IPS-NIHi11 (cell line): ENCODE measurements around the gene SCML1.
"Not testable (repeated sequence)": the region's sequence is repeated elsewhere in the genome, so short reads cannot be mapped to it uniquely, and the experiment has no call there.

Experiments used
- DNase-seq: peaks from one replicate; pipeline ENCODE4 v3.0.0; 2012; ENCODE audit warnings: mixed read lengths, low spot score

SCML1 gene

DNA sequence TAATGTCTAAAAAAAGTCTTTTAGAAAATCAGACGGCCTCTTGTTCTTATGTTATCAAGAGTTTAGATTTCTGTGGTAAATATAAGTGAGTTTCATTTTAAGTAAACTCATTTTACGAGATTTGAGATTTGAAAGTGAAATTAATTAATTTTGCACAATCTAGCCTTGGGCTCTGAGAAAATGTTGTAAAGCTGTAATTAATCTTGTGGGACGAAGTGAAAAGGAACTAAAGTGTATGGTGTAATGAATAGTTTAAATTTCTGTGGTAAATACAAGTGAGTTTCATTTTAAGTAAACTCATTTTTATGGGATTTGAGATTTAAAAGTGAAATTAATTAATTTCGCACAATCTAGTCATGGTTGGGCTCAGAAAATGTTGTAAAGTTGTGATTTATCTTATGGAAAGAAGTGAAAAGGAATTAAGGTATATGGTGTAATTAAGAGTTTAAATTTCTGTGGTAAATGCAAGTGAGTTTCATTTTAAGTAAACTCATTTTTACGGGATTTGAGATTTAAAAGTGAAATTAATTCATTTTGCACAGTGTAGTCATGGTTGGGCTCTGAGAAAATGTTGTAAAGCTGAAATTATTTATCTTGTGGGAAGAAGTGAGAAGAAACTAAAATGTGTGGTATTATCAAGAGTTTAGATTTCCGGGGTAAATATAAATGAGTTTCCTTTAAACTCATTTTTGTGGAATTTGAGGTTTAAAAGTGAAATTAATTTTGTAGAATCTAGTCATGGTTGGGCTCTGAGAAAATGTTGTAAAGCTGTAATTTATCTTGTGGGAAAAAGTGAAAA lies 1.6 kb downstream of the SCML1 start:
- no peak for DNase-seq

DNA sequence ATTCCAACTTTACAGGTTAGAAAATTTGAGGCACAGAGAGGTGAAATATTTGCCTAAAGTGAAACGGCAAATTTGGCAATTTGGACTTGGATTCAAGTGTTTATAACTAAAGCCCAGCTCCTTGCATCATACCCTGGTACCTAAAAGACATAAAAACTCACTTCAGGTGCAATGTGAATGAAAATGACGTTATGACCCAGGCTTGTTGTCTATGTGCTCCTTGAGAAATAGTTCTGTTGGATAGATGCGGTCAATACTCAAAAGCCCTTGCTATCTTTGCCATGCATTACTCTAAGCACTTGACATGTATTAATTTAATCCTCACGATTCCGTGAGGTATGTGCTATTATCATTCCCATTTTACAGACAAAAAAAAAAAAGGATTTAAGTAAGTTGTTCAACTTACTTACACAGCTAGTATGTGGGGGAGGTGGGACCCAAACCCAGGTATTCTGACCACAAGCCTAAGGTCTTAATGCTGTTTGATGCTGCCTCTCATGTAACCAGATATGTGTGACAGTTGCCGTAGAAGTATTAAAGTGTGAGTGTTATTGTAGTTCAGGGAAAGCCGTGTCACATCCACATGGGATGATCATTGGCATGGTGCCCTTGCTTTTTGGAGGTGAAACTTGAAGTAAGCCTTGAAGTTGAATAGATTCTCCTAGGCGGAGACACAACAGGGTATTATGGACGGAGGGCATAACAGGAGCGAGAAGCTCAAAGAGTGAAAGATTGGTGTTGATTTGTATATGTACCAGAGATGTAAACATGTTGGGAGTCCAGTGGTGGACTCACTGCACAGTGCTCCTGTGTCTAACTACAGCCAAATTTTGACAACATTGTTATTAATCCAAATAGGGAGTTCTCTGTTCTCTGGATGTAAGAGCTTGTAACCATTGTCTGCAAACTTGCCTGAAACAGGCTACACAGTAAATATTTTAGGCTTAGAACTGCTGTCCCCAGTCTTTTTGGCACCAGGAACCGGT lies 3.1 kb downstream of the SCML1 start:
- DNase-seq = no peak

- no peak for DNase-seq
These were observed 3.8 kb downstream of the SCML1 start for GRCh38 chrX:17741123-17741511.

GRCh38 chrX:17743913-17744312 lies 6.6 kb downstream of the SCML1 start:
- DNase-seq = no peak

GRCh38 chrX:17744896-17745523 lies 7.7 kb downstream of the SCML1 start:
- DNase-seq = no peak

DNA sequence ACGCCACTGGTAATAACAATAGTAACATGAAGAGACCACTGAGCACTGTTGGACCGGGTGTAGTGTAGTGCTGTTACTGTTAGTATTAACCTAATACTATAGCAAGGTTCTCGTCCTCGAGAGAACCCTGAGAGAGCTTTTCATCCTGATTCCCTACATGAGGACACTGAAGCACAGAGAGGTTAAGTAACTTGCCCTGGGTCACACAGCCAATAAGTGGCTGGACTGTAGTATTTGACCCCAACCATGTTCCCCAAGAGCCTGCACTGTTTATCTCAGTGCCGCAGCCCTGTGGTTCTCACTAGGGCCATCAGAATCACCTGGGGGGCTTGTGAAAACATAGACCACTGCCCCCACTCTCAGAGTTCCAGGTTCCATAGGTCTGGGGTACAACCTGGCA lies 10.4 kb downstream of the SCML1 start:
- no peak for DNase-seq

DNA sequence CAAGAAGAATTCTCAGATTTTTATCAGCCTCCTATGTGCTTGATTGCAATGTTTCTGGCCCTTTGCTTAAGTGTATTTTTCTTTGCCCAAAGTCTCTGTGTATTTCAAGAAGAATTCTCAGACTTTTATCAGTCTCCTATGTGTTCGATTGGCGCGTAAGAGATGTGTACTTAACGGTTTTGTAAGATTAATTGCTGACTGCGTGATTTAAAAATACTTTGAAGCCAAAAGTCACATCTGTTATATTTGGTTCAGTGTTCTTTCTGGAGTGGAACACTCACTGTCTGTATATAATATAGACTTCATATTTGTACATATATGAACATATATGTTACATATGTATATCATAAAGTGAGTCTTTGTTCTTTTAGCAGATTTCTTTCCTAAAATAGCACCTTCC lies 11.4 kb downstream of the SCML1 start:
- no peak for DNase-seq

DNA sequence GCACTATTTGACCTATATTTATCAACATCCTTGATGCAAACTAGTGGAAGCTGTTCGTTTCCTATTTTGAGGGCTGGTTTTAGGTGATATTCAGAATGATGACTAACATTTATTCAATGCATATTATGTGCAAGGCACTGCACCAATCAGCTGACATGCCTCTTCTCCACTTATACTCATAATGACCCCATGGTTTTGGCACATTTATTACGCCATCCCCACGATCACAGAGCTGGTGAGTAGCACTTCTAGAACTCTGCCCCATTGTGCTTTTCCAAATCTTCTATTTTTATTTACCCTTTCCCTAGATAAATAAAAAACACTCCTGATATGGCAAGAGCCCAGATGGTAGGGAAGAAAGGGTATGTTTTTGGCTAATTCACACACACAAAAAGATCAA lies 13.1 kb downstream of the SCML1 start:
- DNase-seq = no peak

DNA sequence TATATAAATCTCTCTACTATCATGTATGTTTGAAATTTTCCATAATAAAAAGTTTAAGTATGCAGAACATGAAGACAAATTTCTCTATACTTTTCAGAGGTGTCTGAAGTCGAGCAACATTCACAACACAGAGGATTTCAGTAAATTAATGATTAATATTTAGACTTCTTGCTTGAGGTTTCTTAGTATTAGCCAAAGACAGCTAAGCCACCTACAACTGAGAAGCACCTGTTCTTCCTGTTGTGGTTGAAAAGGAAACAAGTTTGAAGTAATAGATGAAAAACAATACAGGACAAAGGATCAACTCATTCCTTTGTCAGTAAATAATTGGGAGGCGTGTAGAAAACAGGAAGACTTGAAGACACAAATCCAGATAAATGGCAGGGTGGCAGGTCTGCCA lies 21.1 kb downstream of the SCML1 start:
- no peak for DNase-seq

- DNase-seq = no peak
These were observed 22.7 kb downstream of the SCML1 start for GRCh38 chrX:17759990-17760389.

- DNase-seq = no peak
These were observed 30.4 kb downstream of the SCML1 start for GRCh38 chrX:17767734-17768133.

DNA sequence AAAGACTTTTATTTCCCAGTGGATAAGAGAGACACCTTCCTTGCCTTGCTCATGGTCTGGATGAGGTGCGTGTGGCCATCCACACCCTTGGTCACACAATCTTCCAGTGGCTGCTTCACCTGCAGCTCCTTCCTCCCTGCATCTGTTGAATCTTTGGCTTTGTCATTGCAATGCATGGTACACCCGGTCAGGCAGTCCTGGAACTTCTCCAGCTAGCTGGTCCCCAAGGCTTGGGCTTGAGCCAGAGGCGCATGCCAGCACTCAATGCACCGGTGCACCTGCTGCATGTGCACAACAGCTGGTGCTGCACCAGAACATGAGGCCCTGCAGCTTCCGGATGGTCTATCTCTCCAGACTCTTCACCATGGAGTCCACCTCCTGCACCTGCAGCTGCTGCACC lies 31.7 kb downstream of the SCML1 start:
- no peak for DNase-seq

DNA sequence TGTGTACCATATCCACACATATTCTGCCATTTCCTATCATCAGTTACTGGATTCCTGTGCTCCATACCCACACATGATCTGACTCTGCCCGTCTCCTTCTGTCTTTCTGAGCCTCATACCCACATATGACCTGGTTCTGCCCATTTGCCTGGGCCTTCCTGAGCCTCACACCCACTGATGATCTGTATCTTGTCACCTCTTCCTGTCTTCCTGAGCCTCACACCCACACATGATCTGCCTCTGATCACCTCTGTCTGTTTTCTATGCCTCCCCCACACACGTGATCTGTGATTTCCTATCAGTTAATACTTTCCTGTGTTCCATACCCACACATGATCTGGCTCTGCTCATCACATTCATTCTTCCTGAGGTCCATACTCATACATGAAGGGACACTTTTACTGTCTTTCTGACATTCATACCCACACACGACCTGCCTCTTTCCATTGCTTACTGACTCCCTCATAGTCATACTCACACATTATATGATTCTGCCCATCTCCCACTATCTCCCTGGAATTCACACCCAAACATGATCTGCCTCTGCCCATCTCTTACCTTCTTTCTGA lies 32.5 kb downstream of the SCML1 start:
- DNase-seq = no peak

DNA sequence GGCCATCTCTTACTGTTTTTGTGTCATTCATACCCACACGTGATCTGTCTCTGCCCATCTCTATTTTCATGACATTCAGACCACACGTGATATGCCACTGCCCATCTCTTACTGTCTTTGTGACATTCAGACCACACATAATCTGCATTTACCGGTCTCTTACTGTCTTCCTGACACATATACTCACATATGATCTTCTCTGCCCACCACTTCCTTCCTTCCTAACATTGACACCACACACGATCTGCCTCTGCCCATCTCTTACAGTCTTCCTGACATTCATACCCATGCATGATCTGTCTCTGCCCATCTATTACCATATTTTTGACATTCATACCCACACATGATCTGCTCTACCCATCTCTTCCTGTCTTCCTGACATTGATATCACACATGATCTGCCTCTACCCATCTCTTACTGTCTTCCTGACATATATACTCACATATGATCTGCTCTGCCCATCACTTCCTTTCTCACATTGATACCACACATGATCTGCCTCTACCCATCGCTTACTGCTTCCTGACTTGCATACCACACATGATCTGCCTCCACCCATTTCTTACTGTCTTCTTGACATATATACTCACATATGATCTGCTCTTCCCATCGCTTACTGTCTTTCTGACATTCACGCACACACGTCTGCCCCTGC lies 36.1 kb downstream of the SCML1 start:
- no peak for DNase-seq

DNA sequence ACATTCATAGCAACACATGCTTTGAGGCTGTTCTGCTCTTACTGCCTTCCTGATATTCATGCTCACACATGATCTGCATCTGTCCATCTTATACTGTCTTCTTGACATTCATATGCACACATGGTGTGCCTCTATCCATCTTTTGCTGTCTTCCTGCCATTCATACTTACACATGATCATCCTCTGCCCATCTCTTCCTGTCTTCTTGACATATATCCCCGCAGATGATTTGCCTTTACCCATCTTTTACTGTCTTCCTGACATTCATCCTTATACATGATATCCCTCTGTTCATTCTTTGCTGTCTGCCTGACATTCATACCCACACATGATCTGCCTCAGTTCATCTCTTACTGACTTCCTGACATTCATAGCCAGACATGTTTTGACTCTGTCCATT lies 36.8 kb downstream of the SCML1 start:
- DNase-seq = no peak

DNA sequence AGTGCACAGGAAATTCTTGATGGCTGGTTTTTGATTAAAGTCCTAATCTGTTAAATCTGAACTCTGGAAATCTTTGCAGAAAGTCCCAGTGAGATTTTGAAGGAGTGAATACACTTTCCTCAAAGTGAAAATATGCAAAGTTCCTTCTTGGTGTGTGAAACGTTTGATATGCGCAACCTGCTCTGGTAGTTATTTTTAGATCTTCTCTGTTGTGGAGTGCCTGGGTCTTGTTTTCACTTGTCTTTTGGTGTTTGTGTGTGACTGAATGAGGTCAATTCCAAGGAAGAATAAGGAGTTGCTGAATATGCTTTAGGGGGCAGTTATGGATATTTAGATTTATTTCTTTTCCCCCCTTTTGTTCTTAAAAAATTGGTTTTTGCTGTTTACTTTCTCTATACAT lies 41.7 kb downstream of the SCML1 start:
- DNase-seq = no peak

DNA sequence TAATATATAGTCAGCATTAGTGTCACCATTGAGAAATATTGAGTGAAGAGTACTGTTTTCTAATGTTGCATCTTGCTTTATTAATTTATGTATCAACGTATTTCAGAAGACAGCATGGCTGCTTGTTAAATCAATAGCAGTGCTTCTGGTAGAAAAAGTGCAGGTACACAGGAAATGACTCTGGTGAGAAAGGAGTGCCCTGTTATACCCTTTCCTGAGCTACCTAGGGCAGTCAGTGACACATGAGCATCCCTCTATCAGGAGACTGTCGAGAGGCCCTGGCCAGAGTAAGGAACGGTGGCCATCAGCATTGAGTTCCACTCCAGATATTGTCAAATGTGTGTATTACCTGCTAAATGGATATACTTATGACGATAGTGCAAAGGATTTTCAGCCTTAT lies 42.1 kb downstream of the SCML1 start:
- DNase-seq = no peak

DNA sequence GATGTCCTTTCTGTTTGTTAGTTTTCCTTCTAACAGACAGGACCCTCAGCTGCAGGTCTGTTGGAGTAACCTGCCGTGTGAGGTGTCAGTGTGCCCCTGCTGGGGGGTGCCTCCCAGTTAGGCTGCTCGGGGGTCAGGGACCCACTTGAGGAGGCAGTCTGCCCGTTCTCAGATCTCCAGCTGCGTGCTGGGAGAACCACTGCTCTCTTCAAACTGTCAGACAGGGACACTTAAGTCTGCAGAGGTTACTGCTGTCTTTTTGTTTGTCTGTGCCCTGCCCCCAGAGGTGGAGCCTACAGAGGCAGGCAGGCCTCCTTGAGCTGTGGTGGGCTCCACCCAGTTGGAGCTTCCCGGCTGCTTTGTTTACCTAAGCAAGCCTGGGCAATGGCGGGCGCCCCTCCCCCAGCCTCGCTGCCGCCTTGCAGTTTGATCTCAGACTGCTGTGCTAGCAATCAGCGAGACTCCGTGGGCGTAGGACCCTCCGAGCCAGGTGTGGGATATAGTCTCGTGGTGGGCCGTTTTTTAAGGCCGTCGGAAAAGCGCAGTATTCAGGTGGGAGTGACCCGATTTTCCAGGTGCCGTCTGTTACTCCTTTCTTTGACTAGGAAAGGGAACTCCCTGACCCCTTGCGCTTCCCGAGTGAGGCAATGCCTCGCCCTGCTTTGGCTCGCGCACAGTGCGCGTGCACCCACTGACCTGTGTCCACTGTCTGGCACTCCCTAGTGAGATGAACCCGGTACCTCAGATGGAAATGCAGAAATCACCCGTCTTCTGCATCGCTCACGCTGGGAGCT lies 49.5 kb downstream of the SCML1 start:
- DNase-seq = not testable (repeated sequence)

- no peak for DNase-seq
These were observed 50.3 kb downstream of the SCML1 start for GRCh38 chrX:17787557-17787956.

- DNase-seq = peak; percentile 67
These were observed 51.1 kb downstream of the SCML1 start for GRCh38 chrX:17788439-17788838.

DNA sequence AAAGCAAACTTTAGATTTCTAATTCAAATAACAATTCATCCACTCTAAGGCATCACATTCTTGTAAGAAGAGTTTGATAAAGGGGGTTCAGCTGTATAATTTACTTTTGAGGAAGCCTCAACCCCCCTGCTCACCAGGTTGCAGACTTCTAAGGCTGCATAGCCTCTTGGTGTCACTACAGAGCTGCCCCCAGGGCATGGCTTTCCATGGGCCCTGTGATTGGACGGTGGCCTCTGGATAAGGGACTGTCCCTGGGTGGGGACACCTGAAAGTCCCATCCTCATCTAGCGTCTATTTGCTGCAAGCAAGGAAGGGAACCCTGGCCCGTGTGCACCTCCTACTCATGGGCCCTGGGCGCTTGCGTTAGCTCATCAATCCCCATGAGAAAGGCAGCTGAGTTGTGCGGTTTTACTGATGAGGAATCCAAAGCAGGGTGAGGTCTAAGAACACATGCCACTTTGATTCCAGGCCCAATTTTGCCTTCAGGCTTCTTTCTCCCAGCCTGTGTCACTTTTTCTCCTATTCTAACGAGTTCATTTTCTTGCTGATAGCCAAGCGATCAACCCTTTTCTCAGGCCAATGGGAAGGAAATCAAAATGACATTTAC lies 51.8 kb downstream of the SCML1 start:
- peak; percentile 6 for DNase-seq
